H9 (cell line): Measurements from ENCODE around the gene PIAS4. TPM values are rescaled to one million over a fixed set of nuclear protein-coding genes. Genes with fewer than 3 reads are reported as not detected.

ENCODE experiments used
- DNase-seq: peaks from one replicate; pipeline ENCODE4 v3.0.0-alpha.2; 2017
- H2AFZ ChIP-seq: one replicate; pipeline ENCODE4 v1.6.1; 2013; ENCODE audit warnings: mild to moderate bottlenecking, low read length, control low read depth, moderate library complexity
- H2AK5ac ChIP-seq: 2 replicates; pipeline ENCODE4 v1.6.1; 2013; ENCODE audit warnings: low read length, control low read depth, mixed read lengths; ENCODE audit not compliant: insufficient read length
- H2BK120ac ChIP-seq: one replicate; pipeline ENCODE4 v1.6.1; 2013; ENCODE audit warnings: low read depth, mild to moderate bottlenecking, low read length, control low read depth, inconsistent platforms; ENCODE audit not compliant: poor library complexity, severe bottlenecking
- H2BK12ac ChIP-seq: 2 replicates; pipeline ENCODE4 v1.6.1; 2013; ENCODE audit warnings: low read length, control low read depth, mixed read lengths, low read depth; ENCODE audit not compliant: insufficient read length
- H2BK15ac ChIP-seq: 2 replicates; pipeline ENCODE4 v1.6.1; 2013; ENCODE audit warnings: low read depth, low read length, control low read depth
- H2BK20ac ChIP-seq: one replicate; pipeline ENCODE4 v1.6.1; 2013; ENCODE audit warnings: low read depth, mild to moderate bottlenecking, low read length, control low read depth, inconsistent platforms; ENCODE audit not compliant: poor library complexity, severe bottlenecking
- H2BK5ac ChIP-seq: 2 replicates; pipeline ENCODE4 v1.6.1; 2013; ENCODE audit warnings: low read length, control low read depth, mixed read lengths; ENCODE audit not compliant: insufficient read length
- H3K14ac ChIP-seq: 2 replicates; pipeline ENCODE4 v1.6.1; 2013; ENCODE audit warnings: low read length, control low read depth; ENCODE audit not compliant: insufficient read depth
- H3K18ac ChIP-seq: 2 replicates; pipeline ENCODE4 v1.6.1; 2013; ENCODE audit warnings: low read depth, mild to moderate bottlenecking, mixed read lengths, low read length, control low read depth; ENCODE audit not compliant: insufficient read length
- H3K23ac ChIP-seq: 2 replicates; pipeline ENCODE4 v1.6.1; 2013; ENCODE audit warnings: low read length, control low read depth, mixed read lengths, low read depth; ENCODE audit not compliant: insufficient read length
- H3K23me2 ChIP-seq: 2 replicates; pipeline ENCODE4 v1.6.1; 2013; ENCODE audit warnings: low read depth, mild to moderate bottlenecking, mixed read lengths, low read length, control low read depth; ENCODE audit not compliant: insufficient read length, poor library complexity, severe bottlenecking
- H3K27ac ChIP-seq: 2 replicates; pipeline ENCODE4 v1.5.1; 2013; ENCODE audit warnings: low read length, control low read depth, mixed read lengths, low read depth; ENCODE audit not compliant: insufficient read length
- H3K27me3 ChIP-seq: 2 replicates; pipeline ENCODE4 v1.6.1; 2013; ENCODE audit warnings: low read length, control low read depth, inconsistent platforms; ENCODE audit not compliant: insufficient read depth
- H3K4ac ChIP-seq: 2 replicates; pipeline ENCODE4 v1.6.1; 2013; ENCODE audit warnings: low read depth, mild to moderate bottlenecking, control low read depth, inconsistent platforms, low read length, moderate library complexity
- H3K4me1 ChIP-seq: 2 replicates; pipeline ENCODE4 v1.6.1; 2013; ENCODE audit warnings: low read length, control low read depth, inconsistent platforms; ENCODE audit not compliant: insufficient read depth
- H3K4me2 ChIP-seq: 2 replicates; pipeline ENCODE4 v1.6.1; 2013; ENCODE audit warnings: low read length, control low read depth, mixed read lengths; ENCODE audit not compliant: insufficient read length, insufficient read depth
- H3K56ac ChIP-seq: 2 replicates; pipeline ENCODE4 v1.6.1; 2013; ENCODE audit warnings: low read depth, mild to moderate bottlenecking, mixed read lengths, low read length, control low read depth; ENCODE audit not compliant: insufficient read length
- H3K79me1 ChIP-seq: 2 replicates; pipeline ENCODE4 v1.6.1; 2013; ENCODE audit warnings: low read depth, mild to moderate bottlenecking, moderate library complexity, low read length, control low read depth, inconsistent platforms; ENCODE audit not compliant: insufficient read depth, poor library complexity, severe bottlenecking
- H3K79me2 ChIP-seq: 2 replicates; pipeline ENCODE4 v1.6.1; 2013; ENCODE audit warnings: low read length, control low read depth, inconsistent platforms; ENCODE audit not compliant: insufficient read depth
- H3K9ac ChIP-seq: 2 replicates; pipeline ENCODE4 v1.6.1; 2013; ENCODE audit warnings: low read length, control low read depth, mixed read lengths; ENCODE audit not compliant: insufficient read length; ENCODE audit errors: extremely low read depth
- H3K9me3 ChIP-seq: one replicate; pipeline ENCODE4 v1.6.1; 2013; ENCODE audit warnings: low read depth, low read length, inconsistent platforms; ENCODE audit not compliant: control insufficient read depth
- H3T11ph ChIP-seq: one replicate; pipeline ENCODE4 v1.6.1; 2013; ENCODE audit warnings: mild to moderate bottlenecking, low read length, control low read depth, inconsistent platforms
- H4K20me1 ChIP-seq: one replicate; pipeline ENCODE4 v1.6.1; 2013; ENCODE audit not compliant: control insufficient read depth, insufficient read length, insufficient read depth
- H4K5ac ChIP-seq: 2 replicates; pipeline ENCODE4 v1.6.1; 2013; ENCODE audit warnings: low read depth, mild to moderate bottlenecking, mixed read lengths, low read length, control low read depth; ENCODE audit not compliant: insufficient read length
- H4K8ac ChIP-seq: replicated peaks from 2 replicates; pipeline ENCODE4 v1.6.1; 2013; ENCODE audit warnings: low read length, control low read depth, mixed read lengths, low read depth; ENCODE audit not compliant: insufficient read length
- H4K91ac ChIP-seq: 2 replicates; pipeline ENCODE4 v1.6.1; 2013; ENCODE audit warnings: low read depth, mild to moderate bottlenecking, moderate library complexity, mixed read lengths, low read length, control low read depth; ENCODE audit not compliant: insufficient read length
- H3K27ac Mint-ChIP-seq, 3 experiments: 2 replicates in 2 of 3; 3 replicates in 1 of 3; pipeline ENCODE4 v1.8.0; 2020 to 2021; ENCODE audit warnings: mixed read lengths in 3 of 3, mild to moderate bottlenecking in 1 of 3, moderate library complexity in 1 of 3
- H3K27me3 Mint-ChIP-seq: 2 replicates; pipeline ENCODE4 v1.8.0; 2021; ENCODE audit warnings: low read depth, mild to moderate bottlenecking, moderate library complexity, mixed read lengths
- H3K36me3 Mint-ChIP-seq, 3 experiments: 2 replicates in 2 of 3; 3 replicates in 1 of 3; pipeline ENCODE4 v1.8.0; 2020 to 2021; ENCODE audit warnings: low read depth in 3 of 3, mixed read lengths in 3 of 3; ENCODE audit not compliant: insufficient read depth in 1 of 3
- H3K4me1 Mint-ChIP-seq, 2 experiments: 2 replicates each; pipeline ENCODE4 v1.8.0; 2020; ENCODE audit warnings: mixed read lengths in 2 of 2
- H3K4me3 Mint-ChIP-seq, 2 experiments: 2 replicates in 1 of 2; 3 replicates in 1 of 2; pipeline ENCODE4 v1.8.0; 2020 to 2021; ENCODE audit warnings: mild to moderate bottlenecking in 2 of 2, mixed read lengths in 2 of 2, moderate library complexity in 1 of 2
- H3K9me3 Mint-ChIP-seq, 2 experiments: 2 replicates in 1 of 2; 3 replicates in 1 of 2; pipeline ENCODE4 v1.8.0; 2020; ENCODE audit warnings: mild to moderate bottlenecking in 2 of 2, mixed read lengths in 2 of 2, moderate library complexity in 1 of 2
- CTCF ChIP-seq: fragments of 200-600 bp; sonication (generic); conservative IDR thresholded peaks from 3 replicates; pipeline ENCODE4 v1.8.0; 2021; ENCODE audit warnings: antibody characterized with exemption, mild to moderate bottlenecking
- WGBS: extraction: QIAGEN DNeasy Blood & Tissue Kit; methylation state at CpG from one replicate; pipeline ENCODE4 v1.1.7; 2013; ENCODE audit warnings: missing lambda C conversion rate, low lambda C conversion rate, mixed read lengths; ENCODE audit not compliant: insufficient read length; ENCODE audit errors: extremely low coverage; 5-methylcytosine and 5-hydroxymethylcytosine counted together
- total RNA-seq: library from RNA; stranded (reverse); gene quantifications from 2 replicates; pipeline ENCODE4 v1.2.1, GENCODE V29; 2021

PIAS4 gene
- total RNA-seq, 1 experiment from 2014 or later, result 52.0 TPM

DNA sequence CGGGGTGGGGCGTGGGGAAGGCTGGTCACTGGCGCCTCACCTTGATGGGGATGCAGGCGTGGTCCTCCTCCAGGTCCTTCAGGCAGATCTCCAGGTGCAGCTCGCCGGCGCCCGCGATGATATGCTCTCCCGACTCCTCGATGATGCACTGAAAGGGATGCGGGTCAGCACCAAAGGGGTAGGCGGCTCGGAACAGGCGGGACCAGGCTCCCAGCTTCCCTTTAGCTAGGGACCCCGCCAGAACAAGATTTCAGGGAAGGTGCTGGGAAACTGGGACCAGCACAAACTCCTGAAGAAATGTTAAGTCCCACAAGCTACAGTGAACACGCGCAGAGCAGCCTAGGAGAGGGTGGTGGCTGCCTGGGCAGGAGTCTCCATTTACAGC, 28.3 kb upstream of the PIAS4 start:
- Histone ChIP-seq H3K9ac (no peak overlapping the region), H2BK20ac (no peak overlapping the region), H3K23ac (no peak overlapping the region), H2BK12ac (no peak overlapping the region), H3K9me3 (no peaks in the 10 kb centered on the region), H3K4me1 (no peaks in the 10 kb centered on the region), H3K18ac (no peak overlapping the region), H4K20me1 (peaks cover 4% of the 10 kb centered on the region), H3K27ac (no peak overlapping the region), H2AK5ac (no peak overlapping the region), H2BK120ac (no peak overlapping the region), H2BK15ac (no peak overlapping the region), H3K4ac (no peak overlapping the region), H4K5ac (no peak overlapping the region), H2BK5ac (no peak overlapping the region), H4K91ac (no peak overlapping the region), H3K79me2 (peaks cover 19% of the 10 kb centered on the region; the same call in 1 of the 2 replicates), H2AFZ (no peak overlapping the region), H3K23me2 (peaks cover 5% of the 10 kb centered on the region), H4K8ac (no peak overlapping the region), H3K27me3 (no peaks in the 10 kb centered on the region), H3T11ph (no peak overlapping the region), H3K79me1 (peaks cover 12% of the 10 kb centered on the region), H3K4me2 (no peak overlapping the region), H3K14ac (no peak overlapping the region), H3K56ac (no peak overlapping the region)
- DNase-seq, result peak; percentile 41
- peaks cover 6% of the 10 kb centered on the region for H3K27me3 Mint-ChIP-seq
- no peak for TF ChIP-seq CTCF
- 0 out of 5 replicates have a peak overlapping the region, but pooled peaks of 1 of the 2 experiments have one; percentile 35 for H3K4me3 Mint-ChIP-seq
- peaks cover 22% of the 10 kb centered on the region in 2 experiments for H3K4me1 Mint-ChIP-seq
- WGBS, result no CpG with 5 or more reads among the region's 18 CpGs
- peaks cover 76 to 92% (median 85%) of the 10 kb centered on the region in 3 experiments for H3K36me3 Mint-ChIP-seq
- H3K27ac Mint-ChIP-seq, result peak overlapping the region; percentile 53 to 84 (median 80); a peak in 4 of 7 replicates
- H3K9me3 Mint-ChIP-seq, result no peaks in the 10 kb centered on the region; a peak in 1 of 5 replicates
